ENCODE measurements around the gene RSBN1.

DNA sequence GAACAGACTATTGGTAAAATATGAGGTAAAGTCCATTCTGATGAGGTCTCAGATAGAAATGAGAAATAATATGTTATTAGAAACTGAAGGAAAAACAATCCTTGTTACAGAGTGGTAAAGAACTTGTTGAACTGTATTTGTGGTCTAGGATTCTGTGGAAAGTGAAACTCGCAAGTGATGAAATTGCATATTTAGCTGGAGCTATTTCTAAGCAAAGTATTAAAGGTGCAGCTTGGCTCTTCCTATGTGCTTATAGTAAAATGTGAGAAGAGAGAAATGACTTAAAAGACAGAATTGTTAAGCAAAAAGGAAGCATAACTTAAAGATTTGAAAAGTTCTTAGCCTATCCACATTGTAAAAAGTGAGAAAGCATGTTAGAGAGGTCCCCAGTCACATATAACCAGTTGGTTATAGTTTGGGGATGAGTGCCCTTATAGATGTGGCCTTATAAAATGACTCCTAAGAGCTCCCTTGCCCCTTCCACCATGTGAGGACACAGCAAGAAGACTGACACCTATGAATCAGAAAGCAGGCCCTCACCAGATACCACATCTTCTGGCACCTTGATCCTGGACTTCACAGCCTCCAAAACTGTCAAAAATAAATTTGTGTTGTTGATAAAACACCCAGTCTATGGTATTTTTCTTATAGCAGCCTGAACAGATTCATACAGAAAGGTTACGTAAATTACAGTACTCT lies 77.8 kb downstream of the RSBN1 start:
- TF ChIP-seq, protein P1, sequence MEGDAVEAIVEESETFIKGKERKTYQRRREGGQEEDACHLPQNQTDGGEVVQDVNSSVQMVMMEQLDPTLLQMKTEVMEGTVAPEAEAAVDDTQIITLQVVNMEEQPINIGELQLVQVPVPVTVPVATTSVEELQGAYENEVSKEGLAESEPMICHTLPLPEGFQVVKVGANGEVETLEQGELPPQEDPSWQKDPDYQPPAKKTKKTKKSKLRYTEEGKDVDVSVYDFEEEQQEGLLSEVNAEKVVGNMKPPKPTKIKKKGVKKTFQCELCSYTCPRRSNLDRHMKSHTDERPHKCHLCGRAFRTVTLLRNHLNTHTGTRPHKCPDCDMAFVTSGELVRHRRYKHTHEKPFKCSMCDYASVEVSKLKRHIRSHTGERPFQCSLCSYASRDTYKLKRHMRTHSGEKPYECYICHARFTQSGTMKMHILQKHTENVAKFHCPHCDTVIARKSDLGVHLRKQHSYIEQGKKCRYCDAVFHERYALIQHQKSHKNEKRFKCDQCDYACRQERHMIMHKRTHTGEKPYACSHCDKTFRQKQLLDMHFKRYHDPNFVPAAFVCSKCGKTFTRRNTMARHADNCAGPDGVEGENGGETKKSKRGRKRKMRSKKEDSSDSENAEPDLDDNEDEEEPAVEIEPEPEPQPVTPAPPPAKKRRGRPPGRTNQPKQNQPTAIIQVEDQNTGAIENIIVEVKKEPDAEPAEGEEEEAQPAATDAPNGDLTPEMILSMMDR (IDR thresholded peaks at IDR 0.05) = no peak
- no peak for TF ChIP-seq EZH2phosphoT487 (IDR thresholded peaks at IDR 0.05)
- no peak for TF ChIP-seq EZH2 (IDR thresholded peaks at IDR 0.05)

Data from neural progenitor cell (in vitro differentiated cells).